BE2C (cell line): ENCODE data around the gene CAMTA1.

Source experiments
- DNase-seq: peaks from one replicate; pipeline ENCODE4 v3.0.0-alpha.2; 2020
- H3K27me3 ChIP-seq: fragments of 250-450 bp; sonication (Bioruptor Pico); 2 replicates; pipeline ENCODE4 v1.5.1; 2020; ENCODE audit warnings: mild to moderate bottlenecking
- H3K36me3 ChIP-seq: fragments of 250-450 bp; sonication (Bioruptor Pico); 2 replicates; pipeline ENCODE4 v1.5.1; 2020; ENCODE audit warnings: mild to moderate bottlenecking
- H3K4me1 ChIP-seq: fragments of 250-450 bp; sonication (Bioruptor Pico); 2 replicates; pipeline ENCODE4 v1.5.1; 2020
- H3K4me3 ChIP-seq: 2 replicates; pipeline ENCODE4 v1.5.1; 2011; ENCODE audit warnings: low read depth, low read length
- H3K9me3 ChIP-seq: fragments of 250-450 bp; sonication (Bioruptor Pico); 2 replicates; pipeline ENCODE4 v1.5.1; 2020
- TF ChIP-seq, protein P1 (sequence below): IDR thresholded peaks from 2 replicates; pipeline ENCODE4 v1.5.1; 2012; ENCODE audit warnings: mild to moderate bottlenecking, low read depth, low read length

CAMTA1 gene

DNA sequence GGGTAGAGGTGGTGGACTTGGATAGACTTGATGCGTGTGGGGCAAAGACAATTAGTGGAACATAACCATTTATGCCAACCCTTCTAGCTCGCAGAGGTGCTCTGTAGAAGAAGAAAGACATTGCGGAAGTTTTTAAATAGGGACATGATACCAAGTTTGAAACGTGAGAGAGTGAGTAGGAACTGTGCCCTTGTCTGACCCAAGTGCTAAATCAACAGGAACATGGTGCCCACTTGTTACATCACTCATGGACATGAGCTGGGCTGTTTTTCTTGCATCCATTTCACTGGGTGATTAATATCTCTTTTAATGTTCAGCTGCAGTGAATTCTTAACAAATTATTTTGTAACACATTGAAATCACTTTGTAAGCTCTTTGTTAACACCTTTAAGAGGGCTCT lies 577.7 kb downstream of the CAMTA1 start:
- H3K4me1 ChIP-seq, result no peaks in the 10 kb centered on the region
- no peak overlapping the region for H3K4me3 ChIP-seq
- no peak for DNase-seq
- H3K36me3 ChIP-seq, result no peaks in the 10 kb centered on the region
- no peaks in the 10 kb centered on the region for H3K9me3 ChIP-seq
- no peaks in the 10 kb centered on the region for H3K27me3 ChIP-seq
- TF ChIP-seq, protein P1, sequence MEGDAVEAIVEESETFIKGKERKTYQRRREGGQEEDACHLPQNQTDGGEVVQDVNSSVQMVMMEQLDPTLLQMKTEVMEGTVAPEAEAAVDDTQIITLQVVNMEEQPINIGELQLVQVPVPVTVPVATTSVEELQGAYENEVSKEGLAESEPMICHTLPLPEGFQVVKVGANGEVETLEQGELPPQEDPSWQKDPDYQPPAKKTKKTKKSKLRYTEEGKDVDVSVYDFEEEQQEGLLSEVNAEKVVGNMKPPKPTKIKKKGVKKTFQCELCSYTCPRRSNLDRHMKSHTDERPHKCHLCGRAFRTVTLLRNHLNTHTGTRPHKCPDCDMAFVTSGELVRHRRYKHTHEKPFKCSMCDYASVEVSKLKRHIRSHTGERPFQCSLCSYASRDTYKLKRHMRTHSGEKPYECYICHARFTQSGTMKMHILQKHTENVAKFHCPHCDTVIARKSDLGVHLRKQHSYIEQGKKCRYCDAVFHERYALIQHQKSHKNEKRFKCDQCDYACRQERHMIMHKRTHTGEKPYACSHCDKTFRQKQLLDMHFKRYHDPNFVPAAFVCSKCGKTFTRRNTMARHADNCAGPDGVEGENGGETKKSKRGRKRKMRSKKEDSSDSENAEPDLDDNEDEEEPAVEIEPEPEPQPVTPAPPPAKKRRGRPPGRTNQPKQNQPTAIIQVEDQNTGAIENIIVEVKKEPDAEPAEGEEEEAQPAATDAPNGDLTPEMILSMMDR, result no peak

GRCh38 chr1:7363450-7363849 lies 578.2 kb downstream of the CAMTA1 start:
- Histone ChIP-seq H3K4me3 (no peak overlapping the region), H3K27me3 (no peaks in the 10 kb centered on the region), H3K9me3 (no peaks in the 10 kb centered on the region), H3K36me3 (no peaks in the 10 kb centered on the region), H3K4me1 (no peaks in the 10 kb centered on the region)
- TF ChIP-seq, protein P1, result no peak
- DNase-seq, result no peak

DNA sequence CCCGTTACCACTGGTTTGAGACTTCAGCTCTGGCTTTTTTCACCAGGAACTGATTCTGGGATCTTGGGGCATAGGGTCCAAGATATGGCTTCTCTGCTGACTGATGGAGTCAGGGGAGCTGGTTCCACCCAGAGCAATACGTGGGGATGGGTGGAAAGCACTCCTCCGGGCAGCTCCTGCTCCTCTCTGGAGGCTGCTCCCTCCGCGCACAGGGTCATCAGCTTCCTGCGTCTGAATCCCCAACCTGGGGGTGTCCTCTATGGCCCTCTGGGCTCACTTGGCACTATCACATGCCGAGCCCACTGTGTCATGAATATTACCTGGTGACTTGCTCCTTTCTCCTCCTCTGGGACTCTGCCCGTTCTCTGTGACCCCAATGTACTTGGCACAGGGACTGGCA lies 580.5 kb downstream of the CAMTA1 start:
- no peaks in the 10 kb centered on the region for H3K9me3 ChIP-seq
- TF ChIP-seq, protein P1, result no peak
- no peaks in the 10 kb centered on the region for H3K27me3 ChIP-seq
- DNase-seq, result no peak
- no peak overlapping the region for H3K4me3 ChIP-seq
- no peaks in the 10 kb centered on the region for H3K36me3 ChIP-seq
- no peaks in the 10 kb centered on the region for H3K4me1 ChIP-seq

- TF ChIP-seq, protein P1, result no peak
- H3K36me3 ChIP-seq, result no peaks in the 10 kb centered on the region
- DNase-seq, result peak; percentile 19
- H3K27me3 ChIP-seq, result no peaks in the 10 kb centered on the region
- H3K9me3 ChIP-seq, result no peaks in the 10 kb centered on the region
- H3K4me3 ChIP-seq, result no peak overlapping the region
- no peaks in the 10 kb centered on the region for H3K4me1 ChIP-seq
Observed at GRCh38 chr1:7366286-7366954, 581.2 kb downstream of the CAMTA1 start.

- H3K4me1 ChIP-seq, result no peaks in the 10 kb centered on the region
- TF ChIP-seq, protein P1, result no peak
- no peaks in the 10 kb centered on the region for H3K9me3 ChIP-seq
- no peak overlapping the region for H3K4me3 ChIP-seq
- no peak for DNase-seq
- H3K27me3 ChIP-seq, result no peaks in the 10 kb centered on the region
- no peaks in the 10 kb centered on the region for H3K36me3 ChIP-seq
Observed at GRCh38 chr1:7366955-7367665, 581.9 kb downstream of the CAMTA1 start.

- Histone ChIP-seq H3K27me3 (no peaks in the 10 kb centered on the region), H3K4me1 (no peaks in the 10 kb centered on the region), H3K36me3 (no peaks in the 10 kb centered on the region), H3K4me3 (no peak overlapping the region), H3K9me3 (no peaks in the 10 kb centered on the region)
- TF ChIP-seq, protein P1, result no peak
- DNase-seq, result no peak
Observed at GRCh38 chr1:7369866-7370265, 584.6 kb downstream of the CAMTA1 start.
